Common myeloid progenitor, CD34-positive (primary cell): Measurements from ENCODE around the gene POLR1A.

Experiments
- CTCF ChIA-PET: fragments of 350-600 bp; sonication (Branson Sonifier 250); formaldehyde crosslinking; loops from one replicate; lab custom pipeline; 2021; ENCODE audit warnings: antibody characterized with exemption; lab: Charles Lee
- POLR2A ChIA-PET: fragments of 350-600 bp; sonication (Branson Sonifier 250); formaldehyde crosslinking; loops from one replicate; lab custom pipeline; 2021; ENCODE audit warnings: antibody characterized with exemption; lab: Charles Lee
- DNase-seq, 3 donors: peaks; one replicate each; pipeline versions ENCODE4 v3.0.0 to v3.0.0-alpha.2; 2013
- H3K27ac ChIP-seq, 2 experiments: 1 replicate in 1 of 2; 2 replicates in 1 of 2; pipeline ENCODE4 v1.7.0; 2013; ENCODE audit warnings: inconsistent platforms in 2 of 2, low read length in 2 of 2, mild to moderate bottlenecking in 2 of 2, low read depth in 1 of 2, moderate library complexity in 1 of 2; ENCODE audit not compliant: severe bottlenecking in 2 of 2, insufficient read depth in 1 of 2, poor library complexity in 1 of 2
- H3K27me3 ChIP-seq, 5 experiments: replicated peaks in 2 of 5; 1 replicate in 3 of 5; 2 replicates in 2 of 5; pipeline versions ENCODE4 v1.6.1 to v1.7.0; 2013; ENCODE audit warnings: low read length in 4 of 5, mild to moderate bottlenecking in 2 of 5, moderate library complexity in 2 of 5, inconsistent platforms in 1 of 5; ENCODE audit not compliant: insufficient read depth in 5 of 5, control insufficient read depth in 4 of 5
- H3K36me3 ChIP-seq, 4 experiments: 1 replicate in 2 of 4; 2 replicates in 2 of 4; pipeline versions ENCODE4 v1.6.1 to v1.7.0; 2013; ENCODE audit warnings: low read length in 3 of 4, control low read depth in 1 of 4, mild to moderate bottlenecking in 1 of 4; ENCODE audit not compliant: control insufficient read depth in 4 of 4, insufficient read depth in 4 of 4
- H3K4me1 ChIP-seq, 4 experiments: 1 replicate in 3 of 4; 2 replicates in 1 of 4; pipeline versions ENCODE4 v1.6.1 to v1.7.1; 2013; ENCODE audit warnings: low read length in 3 of 4, mild to moderate bottlenecking in 3 of 4, control low read depth in 1 of 4, inconsistent platforms in 1 of 4, moderate library complexity in 1 of 4; ENCODE audit not compliant: control insufficient read depth in 4 of 4, insufficient read depth in 4 of 4; ENCODE audit errors: control extremely low read depth in 1 of 4
- H3K4me3 ChIP-seq, 7 experiments: 1 replicate in 4 of 7; 2 replicates in 3 of 7; pipeline versions ENCODE4 v1.5.1 to v1.7.0; 2013; ENCODE audit warnings: mild to moderate bottlenecking in 7 of 7, low read length in 6 of 7, moderate library complexity in 6 of 7, inconsistent platforms in 2 of 7, low read depth in 2 of 7, control low read depth in 1 of 7; ENCODE audit not compliant: insufficient read depth in 4 of 7, control insufficient read depth in 1 of 7; ENCODE audit errors: extremely low read depth in 1 of 7
- H3K9me3 ChIP-seq, 5 experiments: 1 replicate in 4 of 5; 2 replicates in 1 of 5; pipeline versions ENCODE4 v1.6.1 to v1.7.1; 2013; ENCODE audit warnings: low read length in 4 of 5, mild to moderate bottlenecking in 2 of 5, inconsistent platforms in 1 of 5, low read depth in 1 of 5, moderate library complexity in 1 of 5; ENCODE audit not compliant: control insufficient read depth in 4 of 5, insufficient read depth in 2 of 5; ENCODE audit errors: control extremely low read depth in 1 of 5
- WGBS: methylation state at CpG from one replicate; pipeline ENCODE4 v1.1.5; 2013; ENCODE audit not compliant: insufficient coverage; 5-methylcytosine and 5-hydroxymethylcytosine counted together

Gene POLR1A

DNA sequence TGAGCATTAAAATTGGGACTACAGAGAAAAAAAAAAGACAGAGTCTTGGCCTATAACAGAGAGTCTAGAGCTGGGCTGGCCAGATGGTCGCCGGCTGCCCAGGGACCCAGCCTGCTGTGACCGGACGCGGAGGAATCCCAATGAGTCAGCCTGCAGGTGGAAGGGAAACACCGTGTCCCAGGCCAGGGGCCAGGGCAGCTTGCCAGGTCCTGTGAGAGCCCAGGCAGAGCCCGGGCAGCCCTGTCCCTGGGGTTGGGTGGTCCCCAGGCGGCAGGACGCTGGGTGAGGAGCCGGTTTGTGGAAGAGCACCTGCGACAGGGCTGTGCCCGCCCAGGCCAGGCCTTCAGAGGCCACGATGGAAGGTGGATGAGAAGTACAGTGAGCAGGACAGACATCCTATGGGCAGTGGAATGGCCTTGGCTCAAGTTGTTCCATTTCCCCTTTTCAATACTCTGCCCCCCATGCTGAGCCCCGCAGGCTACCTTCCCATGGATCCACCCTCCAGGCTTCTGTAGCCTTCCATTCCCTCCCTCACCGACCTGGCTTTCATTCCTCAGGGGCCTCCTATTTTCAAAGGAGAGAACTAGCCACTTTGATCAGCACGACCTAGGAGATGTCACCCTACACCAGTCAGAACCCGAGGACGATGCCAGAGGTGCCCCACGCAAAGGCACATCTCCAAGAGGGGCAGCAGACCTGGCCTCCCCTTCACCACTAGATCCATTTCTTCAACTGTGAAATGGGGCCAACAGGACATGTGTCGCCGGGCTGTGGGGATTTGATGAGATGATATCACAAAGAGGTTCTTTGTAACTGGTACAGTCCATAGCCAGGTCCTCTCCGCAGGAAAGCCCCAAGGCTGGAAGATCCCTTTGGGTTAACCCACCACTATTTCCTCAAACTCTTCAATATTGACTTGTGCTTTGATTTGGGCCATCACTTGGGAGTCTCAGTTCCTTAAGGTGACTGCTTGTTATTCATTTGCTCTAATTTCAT lies 87.5 kb downstream of the POLR1A start:
- Histone ChIP-seq H3K27me3 (no peaks in the 10 kb centered on the region), H3K4me1 (peaks cover 0 to 8% (median under 1%) of the 10 kb centered on the region in 4 experiments), H3K27ac (no peak overlapping the region), H3K4me3 (no peak overlapping the region), H3K9me3 (peaks cover 4 to 19% (median 13%) of the 10 kb centered on the region in 5 experiments), H3K36me3 (peaks cover 0 to 6% (median 0%) of the 10 kb centered on the region in 4 experiments)
- ChIA-PET CTCF (interaction anchor here (0.6 to 1.7 kb wide), 2 partner anchors 58 to 90 kb away, joined by 3 to 4 read pairs; no protein-coding TSS in a partner anchor), POLR2A (interaction anchor here (0.6 kb wide), 1 partner anchor 131 kb away, joined by 3 read pairs; no protein-coding TSS in a partner anchor)
- WGBS = 95% methylated on average over 18 of the region's 22 CpGs
- no peak for DNase-seq

- Histone ChIP-seq H3K9me3 (peaks cover 4 to 21% (median 13%) of the 10 kb centered on the region in 5 experiments), H3K4me3 (no peak overlapping the region), H3K36me3 (peaks cover 0 to 4% (median 0%) of the 10 kb centered on the region in 4 experiments), H3K27me3 (no peaks in the 10 kb centered on the region), H3K4me1 (peaks cover 0 to 8% (median under 1%) of the 10 kb centered on the region in 4 experiments), H3K27ac (no peak overlapping the region)
- WGBS = 99% methylated on average over 11 of the region's 12 CpGs
- no peak for DNase-seq
- ChIA-PET POLR2A (no interaction called here), CTCF (interaction anchor here (1.7 kb wide), 1 partner anchor 88 kb away, joined by 4 read pairs; no protein-coding TSS in a partner anchor)
These were observed 89.1 kb downstream of the POLR1A start for GRCh38 chr2:86016581-86016980.

- no peak for DNase-seq
- Histone ChIP-seq H3K27me3 (no peaks in the 10 kb centered on the region), H3K4me1 (peaks cover 0 to 8% (median under 1%) of the 10 kb centered on the region in 4 experiments), H3K9me3 (peaks cover 4 to 21% (median 13%) of the 10 kb centered on the region in 5 experiments), H3K36me3 (no peaks in the 10 kb centered on the region), H3K27ac (no peak overlapping the region), H3K4me3 (no peak overlapping the region)
- ChIA-PET POLR2A (no interaction called here), CTCF (interaction anchor here (2.2 kb wide), 1 partner anchor 19 kb away, joined by 8 read pairs; no protein-coding TSS in a partner anchor)
- no CpG with 5 or more reads among the region's 1 CpG for WGBS
These were observed 90.0 kb downstream of the POLR1A start for GRCh38 chr2:86015699-86016098.

DNA sequence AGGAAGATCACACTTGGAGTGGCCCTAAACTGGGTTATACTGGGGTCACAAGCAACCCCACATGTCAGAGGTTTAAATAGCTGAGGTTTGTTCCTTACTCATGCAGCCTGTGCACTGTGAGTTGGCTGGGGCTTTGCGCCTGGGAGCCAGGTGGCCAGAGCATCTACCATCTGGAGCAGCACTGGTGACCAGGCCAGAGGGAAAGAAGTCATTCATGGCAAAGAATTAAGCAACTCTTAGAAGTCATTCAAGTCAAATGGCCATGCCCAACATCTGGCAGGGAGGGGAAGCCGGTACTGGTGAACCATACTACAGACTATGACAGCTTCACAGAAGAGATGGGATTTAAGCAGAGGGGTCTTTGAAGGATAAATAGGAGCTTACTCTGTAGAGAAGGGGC lies 90.7 kb downstream of the POLR1A start:
- CTCF ChIA-PET = interaction anchor here (1.4 to 2.2 kb wide), 2 partner anchors 19 to 91 kb away, joined by 4 to 8 read pairs; no protein-coding TSS in a partner anchor

DNA sequence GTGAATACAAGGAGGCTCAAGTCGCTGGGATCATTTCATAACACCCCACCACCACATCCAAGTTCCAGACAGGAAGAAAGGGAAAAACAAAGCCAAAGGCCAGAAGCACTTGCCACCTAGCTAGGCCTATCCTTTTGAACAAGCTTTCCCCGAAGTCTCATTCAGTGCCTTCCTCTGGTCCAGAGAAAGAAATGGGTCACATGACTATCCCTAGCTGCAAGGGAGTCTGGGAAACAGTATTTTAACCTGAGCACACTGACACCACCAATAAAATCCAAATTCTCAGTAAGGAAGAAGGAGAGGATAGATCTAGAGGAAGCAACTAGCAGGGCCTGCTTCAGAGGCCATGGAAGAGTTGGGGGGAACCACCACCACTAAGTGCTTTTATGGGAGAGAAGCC lies 91.2 kb downstream of the POLR1A start:
- Histone ChIP-seq H3K27ac (no peak overlapping the region), H3K36me3 (no peaks in the 10 kb centered on the region), H3K4me1 (peaks cover 0 to 8% (median under 1%) of the 10 kb centered on the region in 4 experiments), H3K9me3 (peaks cover 4 to 21% (median 13%) of the 10 kb centered on the region in 5 experiments), H3K4me3 (no peak overlapping the region), H3K27me3 (no peaks in the 10 kb centered on the region)
- DNase-seq = no peak
- ChIA-PET POLR2A (no interaction called here), CTCF (interaction anchor here (0.7 to 2.2 kb wide), 4 partner anchors 15 to 90 kb away, joined by 3 to 8 read pairs (median 4); no protein-coding TSS in a partner anchor)
- no CpG with 5 or more reads among the region's 2 CpGs for WGBS

More for the DNA sequence above, 90.7 kb downstream of the POLR1A start:
- H3K4me1 ChIP-seq = peaks cover 0 to 8% (median under 1%) of the 10 kb centered on the region in 4 experiments
- no peaks in the 10 kb centered on the region for H3K36me3 ChIP-seq
- H3K9me3 ChIP-seq = peaks cover 4 to 21% (median 13%) of the 10 kb centered on the region in 5 experiments
- DNase-seq = no peak
- POLR2A ChIA-PET = no interaction called here
- H3K4me3 ChIP-seq = no peak overlapping the region
- H3K27me3 ChIP-seq = no peaks in the 10 kb centered on the region
- WGBS = 97% methylated on average over 2 of the region's 2 CpGs
- no peak overlapping the region for H3K27ac ChIP-seq

- Histone ChIP-seq H3K27me3 (no peaks in the 10 kb centered on the region), H3K27ac (no peak overlapping the region), H3K36me3 (no peaks in the 10 kb centered on the region), H3K9me3 (peaks cover 4 to 26% (median 13%) of the 10 kb centered on the region in 5 experiments), H3K4me1 (peaks cover 0 to 7% (median under 1%) of the 10 kb centered on the region in 4 experiments), H3K4me3 (no peak overlapping the region)
- DNase-seq = no peak
- CTCF ChIA-PET = interaction anchor here (0.6 to 1.3 kb wide), 2 partner anchors 16 to 29 kb away, joined by 3 to 5 read pairs; no protein-coding TSS in a partner anchor
- POLR2A ChIA-PET = interaction anchor here (0.6 kb wide), 1 partner anchor 190 kb away, joined by 3 read pairs; no protein-coding TSS in a partner anchor
- WGBS = 79% methylated on average over 4 of the region's 9 CpGs
These were observed 93.5 kb downstream of the POLR1A start for GRCh38 chr2:86012007-86012712.
